Hematopoietic multipotent progenitor cell treated with erythropoietin and hydrocortisone succinate and interleukin-3 and kit ligand, for 4 days (in vitro differentiated cells): ENCODE measurements around the gene NDST1.
"Not testable (repeated sequence)": the region's sequence is repeated elsewhere in the genome, so short reads cannot be mapped to it uniquely, and the experiment has no call there.

Experiments
- DNase-seq: peaks from one replicate; pipeline ENCODE4 v3.0.0-alpha.2; 2015

NDST1 gene

DNA sequence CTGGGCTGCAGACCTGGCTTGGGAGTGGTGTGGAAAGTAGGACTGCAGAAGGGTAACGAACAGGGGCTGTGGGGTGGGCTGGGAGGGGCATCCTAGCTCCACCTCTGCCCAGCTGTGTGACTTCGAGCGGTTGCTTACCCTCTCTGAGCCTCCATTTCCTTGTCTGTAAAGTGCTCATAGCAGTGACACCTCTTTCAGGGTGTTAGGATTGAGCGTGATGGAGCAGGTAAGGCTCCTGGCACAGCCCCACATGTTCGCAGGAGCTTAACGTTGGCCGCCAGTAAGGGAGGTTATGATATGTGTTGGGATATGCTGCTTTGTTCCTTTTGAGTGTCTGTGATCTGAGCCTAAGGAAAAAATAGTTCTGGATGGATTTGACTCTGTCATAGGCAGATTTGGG, 2.1 kb downstream of the NDST1 start:
- DNase-seq = no peak

GRCh38 chr5:150510460-150511263, 2.7 kb downstream of the NDST1 start:
- no peak for DNase-seq

- peak; percentile 58 for DNase-seq
These were observed 3.8 kb downstream of the NDST1 start for GRCh38 chr5:150511578-150512367.

DNA sequence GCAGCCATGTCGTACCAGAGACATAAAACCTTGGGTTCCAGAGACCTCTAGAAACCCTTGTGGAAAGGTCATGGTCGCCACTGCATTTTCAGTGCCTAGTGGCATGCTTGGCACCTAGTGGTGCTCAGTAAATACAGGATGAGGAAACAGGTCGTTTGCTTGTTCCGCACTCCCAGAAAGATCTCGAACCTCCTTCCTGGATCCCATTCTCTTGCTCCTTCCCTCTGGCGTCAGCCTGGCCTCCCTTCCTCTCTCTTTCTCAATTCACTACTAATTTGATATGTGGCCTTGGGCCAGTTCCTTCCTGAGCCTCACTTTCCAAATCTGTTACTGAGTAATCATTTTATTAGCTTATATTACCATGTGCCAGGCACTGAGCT, 4.4 kb downstream of the NDST1 start:
- no peak for DNase-seq

- peak; percentile 47 for DNase-seq
These were observed 5.7 kb downstream of the NDST1 start for GRCh38 chr5:150513375-150514309.

GRCh38 chr5:150514708-150515211, 6.8 kb downstream of the NDST1 start:
- DNase-seq = no peak

DNA sequence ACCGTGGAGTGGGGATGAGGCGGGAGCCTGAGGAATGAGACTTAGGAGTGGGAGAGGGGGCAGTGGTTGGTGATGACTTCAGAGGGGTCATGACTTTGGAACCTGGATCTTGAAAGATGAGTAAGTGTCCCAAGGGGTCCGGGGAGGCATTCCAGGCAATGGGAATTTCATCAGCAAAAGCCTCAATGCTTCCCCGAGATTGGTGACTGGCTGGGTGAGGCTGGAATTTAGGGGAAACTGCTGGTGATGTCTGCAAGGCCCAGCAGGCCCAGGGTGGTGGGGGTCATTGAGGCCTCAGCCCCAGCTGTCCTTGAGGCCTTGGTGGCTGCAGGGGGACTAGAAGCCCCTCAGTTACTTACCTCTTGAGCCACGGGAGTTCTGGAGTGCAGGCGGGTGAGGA, 7.5 kb downstream of the NDST1 start:
- DNase-seq = no peak

DNA sequence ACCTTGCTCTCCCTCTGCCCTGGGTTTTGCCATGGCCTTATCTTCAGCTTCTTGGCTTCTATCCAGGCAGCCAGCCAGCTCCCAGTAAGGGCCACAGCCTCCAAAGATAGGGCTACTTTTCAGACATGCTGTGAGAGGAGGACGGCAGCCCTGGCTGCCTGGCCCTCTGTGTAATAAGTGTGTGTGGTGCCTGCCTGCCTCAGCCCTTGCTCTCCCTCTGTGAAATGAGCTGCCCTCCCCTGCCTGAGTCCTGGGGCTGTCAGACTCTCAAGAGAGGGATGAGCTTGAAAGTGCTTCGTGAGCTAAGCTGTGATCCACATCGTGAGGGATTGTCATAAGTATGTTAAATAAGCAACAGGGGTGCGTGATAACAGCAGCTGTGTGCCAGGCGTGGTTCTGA, 8.1 kb downstream of the NDST1 start:
- peak; percentile 93 for DNase-seq

GRCh38 chr5:150517272-150518152, 9.6 kb downstream of the NDST1 start:
- peak; percentile 74 for DNase-seq

- DNase-seq = not testable (repeated sequence)
These were observed 11.0 kb downstream of the NDST1 start for GRCh38 chr5:150518712-150519559.

DNA sequence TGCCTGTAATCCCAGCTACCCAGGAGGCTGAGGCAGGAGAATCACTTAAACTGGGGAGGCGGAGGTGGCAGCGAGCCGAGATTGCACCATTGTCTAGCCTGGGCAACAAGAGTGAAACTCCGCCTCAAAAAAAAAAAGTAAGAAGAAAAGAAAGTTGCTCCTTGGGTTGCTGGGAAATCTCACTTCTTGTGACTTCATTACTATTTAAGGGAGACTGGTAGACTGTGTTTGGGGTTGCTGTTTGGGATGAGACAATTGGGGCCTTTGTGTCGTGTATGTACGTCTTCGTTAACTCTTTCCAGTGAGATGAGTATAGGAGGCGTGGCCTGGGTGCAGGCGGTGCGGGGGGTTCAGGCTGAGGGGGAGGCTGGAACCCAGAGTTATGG, 11.6 kb downstream of the NDST1 start:
- DNase-seq = no peak

DNA sequence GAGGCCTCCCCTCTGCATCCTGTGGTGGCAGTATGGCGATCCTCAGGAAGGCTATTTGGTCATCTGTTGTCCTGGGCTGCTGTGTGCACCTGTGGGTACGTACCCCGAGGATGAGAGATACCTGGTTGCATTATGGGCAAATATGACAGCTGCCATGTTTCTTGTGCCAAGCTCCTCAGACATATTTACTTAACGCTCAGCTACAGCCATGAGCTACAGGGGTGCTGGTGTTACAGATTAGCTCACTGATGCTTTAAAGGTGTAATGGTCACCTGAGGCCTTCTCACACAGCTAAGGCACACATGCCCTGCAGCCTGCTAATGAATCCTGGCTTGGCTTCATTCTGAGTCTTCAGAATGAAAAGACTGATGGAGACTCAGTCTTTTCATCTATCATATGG, 12.0 kb downstream of the NDST1 start:
- no peak for DNase-seq

DNA sequence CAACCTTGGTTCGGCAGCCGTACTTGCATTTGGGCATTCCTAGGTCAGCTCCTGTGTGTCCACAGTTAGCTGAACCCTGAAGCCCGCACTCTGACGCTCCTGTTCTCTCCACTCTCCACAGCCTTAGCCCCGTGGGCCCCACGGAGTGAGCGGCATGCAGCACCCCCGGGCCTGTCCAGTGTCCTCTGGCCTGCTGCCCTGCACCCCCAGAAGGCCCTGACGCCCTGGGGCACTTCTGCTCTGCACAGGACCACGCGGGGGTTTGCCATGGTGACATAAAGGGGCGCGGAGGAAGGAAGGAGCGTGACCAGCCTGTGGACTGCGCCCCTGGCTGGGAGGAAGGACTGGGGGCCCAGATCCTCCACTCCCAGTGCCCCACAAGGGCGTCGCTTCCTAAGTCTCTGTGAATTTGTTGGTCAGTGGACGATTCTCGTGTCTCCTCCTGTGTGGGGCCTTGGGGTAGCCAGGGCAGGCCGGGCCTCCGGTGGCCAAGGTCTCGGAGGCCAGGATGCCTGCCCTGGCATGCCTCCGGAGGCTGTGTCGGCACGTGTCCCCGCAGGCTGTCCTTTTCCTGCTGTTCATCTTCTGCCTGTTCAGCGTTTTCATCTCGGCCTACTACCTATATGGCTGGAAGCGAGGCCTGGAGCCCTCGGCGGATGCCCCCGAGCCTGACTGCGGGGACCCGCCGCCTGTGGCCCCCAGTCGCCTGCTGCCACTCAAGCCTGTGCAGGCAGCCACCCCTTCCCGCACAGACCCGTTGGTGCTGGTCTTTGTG, 13.0 kb downstream of the NDST1 start:
- DNase-seq = no peak

DNA sequence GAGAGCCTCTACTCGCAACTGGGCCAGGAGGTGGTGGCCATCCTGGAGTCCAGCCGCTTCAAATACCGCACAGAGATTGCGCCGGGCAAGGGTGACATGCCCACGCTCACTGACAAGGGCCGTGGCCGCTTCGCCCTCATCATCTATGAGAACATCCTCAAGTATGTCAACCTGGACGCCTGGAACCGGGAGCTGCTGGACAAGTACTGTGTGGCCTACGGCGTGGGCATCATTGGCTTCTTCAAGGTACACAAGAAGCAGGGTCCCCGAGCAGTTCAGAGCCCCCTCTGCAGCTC, 13.5 kb downstream of the NDST1 start:
- DNase-seq = no peak

GRCh38 chr5:150521939-150522503, 14.1 kb downstream of the NDST1 start:
- DNase-seq = no peak

GRCh38 chr5:150522504-150523414, 14.8 kb downstream of the NDST1 start:
- no peak for DNase-seq

- peak; percentile 82 for DNase-seq
These were observed 15.8 kb downstream of the NDST1 start for GRCh38 chr5:150523472-150524350.

GRCh38 chr5:150525163-150525562, 17.2 kb downstream of the NDST1 start:
- DNase-seq = no peak
